ENCODE results near the gene MALL.
"Not testable (repeated sequence)": the region's sequence is repeated elsewhere in the genome, so short reads cannot be mapped to it uniquely, and the experiment has no call there.

MALL gene

DNA sequence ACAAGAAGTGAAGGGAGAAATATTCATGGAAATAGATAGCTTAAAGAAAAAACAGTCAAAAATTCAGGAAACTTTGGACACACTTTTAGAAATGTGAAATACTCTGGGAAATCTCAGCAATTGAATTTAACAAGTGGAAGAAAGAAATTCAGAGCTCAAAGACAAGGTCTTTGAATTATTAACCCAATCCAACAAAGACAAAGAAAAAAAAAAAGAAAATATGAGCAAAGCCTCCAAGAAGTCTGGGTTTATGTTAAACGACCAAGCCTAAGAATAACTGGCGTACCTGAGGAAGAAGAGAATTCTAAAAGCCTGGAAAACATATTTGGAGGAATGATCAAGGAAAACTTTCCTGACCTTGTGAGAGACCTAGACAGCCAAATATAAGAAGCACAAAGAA, 7.3 kb downstream of the MALL start:
- not testable (repeated sequence) for H3K36me3 ChIP-seq (ENCODE audit: insufficient read depth, low read length); H2AFZ ChIP-seq (ENCODE audit: low read depth, low read length); H3K4me1 ChIP-seq (ENCODE audit: insufficient read depth, low read length); H3K9me3 ChIP-seq (ENCODE audit: low read length); H3K27me3 ChIP-seq (ENCODE audit: insufficient read depth, low read length); H3K4me3 ChIP-seq (ENCODE audit: low read length)

DNA sequence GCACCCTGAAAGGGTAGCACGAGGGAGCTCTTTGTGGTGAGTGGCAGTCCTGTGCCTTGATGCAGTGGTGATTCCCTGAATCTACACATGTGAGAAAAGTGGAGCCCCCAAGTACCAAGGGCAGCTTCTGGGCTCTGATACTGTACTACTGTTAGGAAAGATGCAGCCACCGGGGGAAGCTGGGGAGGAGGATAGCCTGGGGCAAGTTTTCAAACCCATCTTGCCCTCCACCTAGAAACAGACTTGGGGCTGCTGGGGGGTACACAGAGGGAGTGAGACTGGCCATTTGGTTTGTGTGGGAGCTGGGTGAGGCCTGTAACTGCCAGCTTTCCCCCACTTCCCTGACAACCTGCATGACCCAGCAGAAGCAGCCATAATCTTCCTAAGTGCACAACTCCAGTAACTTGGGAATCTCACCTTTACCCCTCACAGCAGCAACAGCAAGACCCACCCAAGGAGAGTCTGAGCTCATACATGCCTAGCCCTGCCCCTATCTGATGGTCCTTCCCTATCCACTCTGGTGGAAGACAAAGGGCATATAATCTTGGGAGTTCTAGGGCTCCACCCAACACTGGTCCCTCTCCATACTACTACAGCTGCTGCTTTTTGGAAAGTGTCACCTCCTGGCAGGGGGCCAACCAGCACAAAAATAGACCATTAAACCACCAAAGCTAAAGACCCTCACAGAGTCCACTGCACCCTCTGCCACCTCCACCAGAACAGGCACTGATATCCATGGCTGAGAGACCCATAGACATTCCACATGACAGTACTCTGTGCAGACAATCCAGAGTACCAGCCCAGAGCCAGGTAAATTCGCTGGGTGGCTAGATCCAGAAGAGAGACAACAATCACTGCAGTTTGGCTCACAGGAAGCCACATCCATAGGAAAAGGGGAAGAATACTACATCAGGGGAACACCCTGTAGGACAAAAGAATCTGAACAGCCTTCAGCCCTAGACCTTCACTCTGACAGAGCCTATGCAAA, 8.2 kb downstream of the MALL start:
- no peak overlapping the region for H3K4me3 ChIP-seq (ENCODE audit: low read length)
- H3K27me3 ChIP-seq (ENCODE audit: insufficient read depth, low read length) = no peaks in the 10 kb centered on the region
- no peaks in the 10 kb centered on the region for H3K9me3 ChIP-seq (ENCODE audit: low read length)
- no peaks in the 10 kb centered on the region for H3K36me3 ChIP-seq (ENCODE audit: insufficient read depth, low read length)
- H2AFZ ChIP-seq (ENCODE audit: low read depth, low read length) = no peak overlapping the region
- H3K4me1 ChIP-seq (ENCODE audit: insufficient read depth, low read length) = no peaks in the 10 kb centered on the region

GRCh38 chr2:110106642-110107041, 9.0 kb downstream of the MALL start:
- Histone ChIP-seq H3K9me3 (ENCODE audit: low read length) (no peaks in the 10 kb centered on the region), H3K27me3 (ENCODE audit: insufficient read depth, low read length) (no peaks in the 10 kb centered on the region)

DNA sequence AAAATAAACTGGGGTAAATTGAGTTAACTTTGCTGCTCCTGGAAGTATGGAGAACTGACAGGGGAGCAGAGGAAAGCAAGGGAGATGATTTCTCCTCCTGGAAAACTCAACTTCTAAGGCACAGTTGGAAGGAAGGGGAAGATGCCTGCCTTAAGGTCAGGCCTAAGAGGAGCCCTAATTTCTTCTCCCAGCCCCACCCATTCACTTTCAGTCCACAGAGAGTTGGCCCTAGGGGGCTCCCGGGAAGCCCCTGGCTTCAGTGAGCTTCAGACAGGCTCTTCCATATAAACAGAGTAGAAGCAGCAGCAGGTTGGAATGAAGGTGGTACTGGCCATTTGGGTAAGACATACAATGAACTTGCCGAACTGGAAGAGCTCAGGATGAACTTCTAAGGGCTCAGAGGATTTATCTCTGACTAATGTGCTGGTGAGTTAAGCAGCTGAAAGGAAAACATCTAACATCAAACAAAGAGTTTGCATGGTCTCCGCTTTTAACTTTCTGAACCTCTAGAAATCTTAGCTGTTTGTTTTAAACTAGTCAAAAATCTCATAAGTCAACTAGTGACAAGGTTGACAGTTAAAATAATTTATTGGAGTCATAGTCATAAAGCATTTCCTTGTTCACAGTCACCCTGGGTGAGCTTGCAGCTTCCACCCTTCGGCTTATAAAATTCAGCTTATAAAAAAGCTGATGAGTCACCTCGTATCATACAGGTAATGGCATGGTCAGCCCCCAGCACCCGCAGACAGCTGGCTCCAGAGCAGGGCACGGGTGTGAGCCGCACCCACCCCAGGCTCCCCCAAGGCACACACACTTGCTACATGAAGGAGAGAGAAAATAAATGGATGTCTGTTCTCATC, 9.8 kb downstream of the MALL start:
- H3K4me3 ChIP-seq (ENCODE audit: low read length) = no peak overlapping the region
- H3K4me1 ChIP-seq (ENCODE audit: insufficient read depth, low read length) = no peaks in the 10 kb centered on the region
- H3K9me3 ChIP-seq (ENCODE audit: low read length) = no peaks in the 10 kb centered on the region
- H3K27me3 ChIP-seq (ENCODE audit: insufficient read depth, low read length) = no peaks in the 10 kb centered on the region
- H2AFZ ChIP-seq (ENCODE audit: low read depth, low read length) = no peak overlapping the region
- no peaks in the 10 kb centered on the region for H3K36me3 ChIP-seq (ENCODE audit: insufficient read depth, low read length)

More at GRCh38 chr2:110106642-110107041, 9.0 kb downstream of the MALL start:
- no peak overlapping the region for H3K4me3 ChIP-seq (ENCODE audit: low read length)
- no peak overlapping the region for H2AFZ ChIP-seq (ENCODE audit: low read depth, low read length)
- no peaks in the 10 kb centered on the region for H3K4me1 ChIP-seq (ENCODE audit: insufficient read depth, low read length)
- no peaks in the 10 kb centered on the region for H3K36me3 ChIP-seq (ENCODE audit: insufficient read depth, low read length)

DNA sequence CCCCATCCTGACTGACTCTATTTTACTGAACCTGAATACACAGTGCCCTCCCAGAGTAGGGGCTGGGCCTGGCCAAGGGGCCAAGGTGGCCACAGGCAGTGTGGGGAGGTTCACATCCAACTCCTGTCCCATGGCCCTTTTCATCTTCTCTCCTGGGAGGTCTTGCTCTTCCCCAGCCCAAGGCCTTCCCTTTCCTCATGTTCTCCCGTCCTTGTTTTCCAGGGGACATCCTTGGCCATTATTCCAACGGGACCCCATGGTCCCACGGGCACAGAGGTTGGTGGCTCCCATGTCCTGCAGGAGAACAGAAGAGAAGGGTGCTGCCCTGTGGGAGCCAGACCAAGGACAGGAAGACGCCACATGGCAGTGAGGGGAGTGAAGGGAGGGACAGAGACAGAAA, 10.4 kb downstream of the MALL start:
- Histone ChIP-seq H3K36me3 (ENCODE audit: insufficient read depth, low read length) (no peaks in the 10 kb centered on the region), H3K27me3 (ENCODE audit: insufficient read depth, low read length) (no peaks in the 10 kb centered on the region), H2AFZ (ENCODE audit: low read depth, low read length) (no peak overlapping the region), H3K4me3 (ENCODE audit: low read length) (no peak overlapping the region), H3K4me1 (ENCODE audit: insufficient read depth, low read length) (no peaks in the 10 kb centered on the region), H3K9me3 (ENCODE audit: low read length) (no peaks in the 10 kb centered on the region)

DNA sequence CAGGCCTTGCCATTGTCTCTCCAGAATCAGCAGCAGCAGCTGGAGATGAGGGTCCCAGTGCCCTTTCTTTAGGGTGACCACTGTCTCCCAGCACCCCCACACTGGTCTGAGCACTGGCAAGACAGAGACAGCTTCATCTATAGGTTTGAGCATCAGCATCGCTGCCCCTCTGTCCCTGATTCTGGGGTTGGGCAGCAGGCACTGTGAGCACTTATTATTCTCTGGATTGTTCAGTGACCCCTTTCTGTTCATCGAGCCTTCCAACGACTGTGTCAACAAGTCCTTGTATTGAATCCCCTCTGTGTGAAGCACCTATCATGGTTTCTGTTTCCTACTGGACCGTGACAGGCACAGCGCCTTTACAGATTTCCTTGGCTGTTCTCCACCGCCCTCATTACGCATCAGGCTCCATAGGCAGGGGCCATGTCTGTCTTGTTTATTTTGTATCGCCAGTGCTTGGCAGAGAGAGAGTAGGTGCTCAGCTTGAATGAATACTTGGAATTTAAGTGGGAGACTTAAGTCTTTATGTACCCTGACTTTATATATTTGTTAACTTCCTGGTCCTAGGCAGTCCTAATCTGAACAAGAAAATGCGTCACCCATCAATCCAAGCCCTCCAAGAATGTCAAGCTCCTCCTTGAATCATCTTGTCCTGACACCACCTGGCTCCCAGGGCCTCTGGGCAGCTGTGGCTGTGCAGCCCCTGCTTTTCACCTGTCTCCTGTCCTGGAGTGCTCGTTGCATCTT, 11.4 kb downstream of the MALL start:
- Histone ChIP-seq H3K27me3 (ENCODE audit: insufficient read depth, low read length) (no peaks in the 10 kb centered on the region), H3K9me3 (ENCODE audit: low read length) (no peaks in the 10 kb centered on the region), H2AFZ (ENCODE audit: low read depth, low read length) (no peak overlapping the region), H3K4me1 (ENCODE audit: insufficient read depth, low read length) (no peaks in the 10 kb centered on the region), H3K4me3 (ENCODE audit: low read length) (no peak overlapping the region), H3K36me3 (ENCODE audit: insufficient read depth, low read length) (no peaks in the 10 kb centered on the region)

DNA sequence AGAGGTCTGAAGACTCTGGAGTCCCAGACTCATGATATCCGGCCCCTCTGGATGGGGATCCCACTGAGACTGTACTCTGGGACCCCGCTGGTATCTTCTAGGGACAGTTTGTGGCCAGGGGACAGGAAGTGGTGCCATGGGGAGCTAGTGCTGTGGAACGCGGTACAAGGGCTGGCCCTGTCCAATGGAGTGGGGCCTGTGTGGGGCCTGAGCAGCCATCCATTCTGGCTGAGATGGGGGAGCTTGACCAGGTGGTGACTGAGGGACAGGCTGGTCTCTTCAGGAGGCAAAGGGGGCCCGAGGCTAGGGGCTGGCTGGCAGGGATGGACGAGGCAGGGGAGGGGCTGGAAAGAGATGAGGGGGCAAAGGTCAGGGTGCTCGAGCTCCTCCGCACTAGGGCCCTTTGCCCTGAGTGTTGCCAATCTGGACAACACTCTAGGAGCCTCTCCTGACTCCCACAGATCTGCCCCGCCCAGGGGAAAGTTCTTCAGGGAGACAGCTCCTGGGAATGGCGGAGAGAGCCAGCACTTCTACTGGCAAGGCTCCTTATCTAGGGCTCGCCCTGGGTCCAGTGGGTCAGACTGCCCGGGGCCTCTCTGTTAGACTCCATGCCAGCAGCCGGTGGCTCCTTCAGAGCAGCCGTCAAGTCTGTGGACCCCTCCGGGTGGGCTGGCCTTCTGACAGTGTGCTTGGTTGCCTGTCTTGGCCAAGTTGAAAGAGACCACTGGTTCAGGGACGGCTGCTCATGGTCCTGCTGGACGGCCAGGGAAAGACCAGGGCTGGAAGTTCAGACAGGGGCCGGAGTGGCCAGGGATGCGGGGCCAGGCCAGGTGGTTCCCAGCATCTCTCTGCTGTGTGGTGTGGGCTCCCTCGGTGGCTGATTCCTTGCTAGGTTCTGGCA, 12.3 kb downstream of the MALL start:
- no peak overlapping the region for H2AFZ ChIP-seq (ENCODE audit: low read depth, low read length)
- H3K27me3 ChIP-seq (ENCODE audit: insufficient read depth, low read length) = no peaks in the 10 kb centered on the region
- H3K9me3 ChIP-seq (ENCODE audit: low read length) = no peaks in the 10 kb centered on the region
- no peaks in the 10 kb centered on the region for H3K4me1 ChIP-seq (ENCODE audit: insufficient read depth, low read length)
- H3K36me3 ChIP-seq (ENCODE audit: insufficient read depth, low read length) = no peaks in the 10 kb centered on the region
- no peak overlapping the region for H3K4me3 ChIP-seq (ENCODE audit: low read length)

GRCh38 chr2:110101901-110102803, 13.5 kb downstream of the MALL start:
- no peak overlapping the region for H3K4me3 ChIP-seq (ENCODE audit: low read length)
- no peaks in the 10 kb centered on the region for H3K9me3 ChIP-seq (ENCODE audit: low read length)
- no peak overlapping the region for H2AFZ ChIP-seq (ENCODE audit: low read depth, low read length)
- no peaks in the 10 kb centered on the region for H3K36me3 ChIP-seq (ENCODE audit: insufficient read depth, low read length)
- no peaks in the 10 kb centered on the region for H3K27me3 ChIP-seq (ENCODE audit: insufficient read depth, low read length)
- H3K4me1 ChIP-seq (ENCODE audit: insufficient read depth, low read length) = no peaks in the 10 kb centered on the region

- Histone ChIP-seq H3K4me3 (ENCODE audit: low read length) (no peak overlapping the region), H2AFZ (ENCODE audit: low read depth, low read length) (no peak overlapping the region), H3K27me3 (ENCODE audit: insufficient read depth, low read length) (no peaks in the 10 kb centered on the region), H3K36me3 (ENCODE audit: insufficient read depth, low read length) (no peaks in the 10 kb centered on the region), H3K9me3 (ENCODE audit: low read length) (no peaks in the 10 kb centered on the region), H3K4me1 (ENCODE audit: insufficient read depth, low read length) (no peaks in the 10 kb centered on the region)
These were observed 14.3 kb downstream of the MALL start for GRCh38 chr2:110101280-110101844.

DNA sequence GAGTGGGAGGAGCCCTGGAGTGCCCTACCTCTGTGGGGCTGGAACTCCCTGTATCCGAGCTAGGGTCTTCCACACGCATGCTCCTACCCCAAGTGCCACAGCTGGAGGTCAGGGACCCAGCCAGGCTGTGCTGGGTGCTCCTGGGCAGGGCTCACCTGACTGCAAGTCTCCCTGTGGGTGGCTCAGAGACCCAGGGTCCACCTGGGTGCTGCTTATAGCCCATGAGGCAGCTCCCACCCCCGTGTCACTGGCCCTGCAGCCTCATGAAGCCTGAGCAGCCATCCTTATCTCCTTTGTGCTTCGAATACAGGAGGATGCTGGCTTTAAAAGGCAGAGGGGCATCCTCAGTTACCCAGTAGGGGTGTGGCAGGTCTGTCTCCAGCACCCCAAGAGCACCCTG, 14.7 kb downstream of the MALL start:
- H3K36me3 ChIP-seq (ENCODE audit: insufficient read depth, low read length); H3K4me1 ChIP-seq (ENCODE audit: insufficient read depth, low read length); H3K27me3 ChIP-seq (ENCODE audit: insufficient read depth, low read length); H3K4me3 ChIP-seq (ENCODE audit: low read length); H2AFZ ChIP-seq (ENCODE audit: low read depth, low read length); H3K9me3 ChIP-seq (ENCODE audit: low read length): not testable (repeated sequence)

DNA sequence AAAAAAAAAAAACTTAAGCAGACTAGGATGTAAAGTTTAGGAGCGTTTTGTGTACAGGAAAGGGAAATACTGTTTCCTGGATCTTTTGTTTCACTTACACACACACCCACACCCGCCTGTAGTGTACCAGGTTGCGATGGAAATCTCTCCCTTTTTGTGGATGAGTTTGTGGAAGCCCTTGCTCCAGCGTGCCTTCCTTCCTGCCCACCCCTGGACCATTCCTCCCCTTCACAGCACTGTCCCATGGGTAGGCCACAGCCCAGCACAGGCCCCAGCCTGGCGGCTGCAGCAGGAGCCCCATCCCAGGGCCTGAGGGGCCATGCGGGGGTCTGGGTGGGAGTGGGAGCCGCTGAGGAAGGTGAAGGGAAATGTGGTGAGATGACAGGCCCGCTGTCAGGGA, 15.1 kb downstream of the MALL start:
- no peaks in the 10 kb centered on the region for H3K9me3 ChIP-seq (ENCODE audit: low read length)
- H3K27me3 ChIP-seq (ENCODE audit: insufficient read depth, low read length) = no peaks in the 10 kb centered on the region
- no peaks in the 10 kb centered on the region for H3K4me1 ChIP-seq (ENCODE audit: insufficient read depth, low read length)
- H2AFZ ChIP-seq (ENCODE audit: low read depth, low read length) = no peak overlapping the region
- no peaks in the 10 kb centered on the region for H3K36me3 ChIP-seq (ENCODE audit: insufficient read depth, low read length)
- H3K4me3 ChIP-seq (ENCODE audit: low read length) = no peak overlapping the region
